ENCODE results near the gene RAB40B. TPM values are rescaled to one million over a fixed set of nuclear protein-coding genes. Genes with fewer than 3 reads are reported as not detected.

RAB40B gene
- total and polyA plus RNA-seq, 11 donors = 10.9 to 37.7 (median 21.9) TPM

- H3K9me3 ChIP-seq = no peaks in the 10 kb centered on the region
- H3K4me1 ChIP-seq = peaks cover 3 to 22% (median 16%) of the 10 kb centered on the region in 12 donors
- WGBS, 4 donors = 91 to 95% (median 93%) methylated on average over 18 to 19 of the region's 19 CpGs
- no peak overlapping the region for H3K27ac ChIP-seq
- intact Hi-C loops (cut with DNase I) = no loop called here
- H3K4me3 ChIP-seq = no peak overlapping the region
- no peaks in the 10 kb centered on the region for H3K27me3 ChIP-seq
- ATAC-seq (no peak), DNase-seq (no peak)
- TF ChIP-seq POLR2A (IDR thresholded peaks at IDR 0.05) (no peak), CTCF (IDR thresholded peaks at IDR 0.05) (no peak)
- H3K36me3 ChIP-seq = peaks cover 0 to 55% (median 40%) of the 10 kb centered on the region in 9 donors
Observed at GRCh38 chr17:82720204-82720603, 21.7 kb upstream of the RAB40B start.

- H3K27ac ChIP-seq = no peak overlapping the region
- ATAC-seq (no peak), DNase-seq (no peak)
- H3K4me1 ChIP-seq = peaks cover 3 to 22% (median 16%) of the 10 kb centered on the region in 12 donors
- peaks cover 0 to 51% (median 35%) of the 10 kb centered on the region in 9 donors for H3K36me3 ChIP-seq
- no peaks in the 10 kb centered on the region for H3K27me3 ChIP-seq
- TF ChIP-seq POLR2A (IDR thresholded peaks at IDR 0.05) (no peak), CTCF (IDR thresholded peaks at IDR 0.05) (no peak)
- 94 to 97% (median 96%) methylated on average over 18 of the region's 18 CpGs for WGBS, 4 donors
- no peak overlapping the region for H3K4me3 ChIP-seq
- H3K9me3 ChIP-seq = no peaks in the 10 kb centered on the region
- intact Hi-C loops (cut with DNase I) = loop anchor here in 2 of 10 donors (5.0 kb wide), 2 partner anchors 33 to 72 kb away; partner anchors contain the start of genes TBCD (in 1 of the 2) and WDR45B (in 1 of the 2)
Observed at GRCh38 chr17:82718986-82719685, 20.6 kb upstream of the RAB40B start.

- 0 to 1% (median 1%) methylated on average over 23 to 75 of the region's 75 CpGs for WGBS, 4 donors
- Histone ChIP-seq H3K27ac (peak within 1 kb of the TSS in 11 of 12 donors; percentile 42 to 81 (median 63)), H3K4me1 (peaks cover 3 to 22% (median 16%) of the 10 kb centered on the region in 12 donors), H3K4me3 (peak within 1 kb of the TSS; percentile 59 to 98 (median 94)), H3K36me3 (peaks cover 0 to 27% (median 21%) of the 10 kb centered on the region in 9 donors), H3K27me3 (no peaks in the 10 kb centered on the region), H3K9me3 (no peaks in the 10 kb centered on the region)
- DNase-seq = peak; percentile 90 to 97 (median 97)
- intact Hi-C loops (cut with DNase I) = loop anchor here in 3 of 10 donors (1.0 to 5.0 kb wide), 5 partner anchors 18 to 69 kb away; partner anchors contain the start of genes RAB40B (in 2 of the 3), WDR45B (in 2 of the 3) and TBCD (in 1 of the 3)
- no peak for TF ChIP-seq CTCF (IDR thresholded peaks at IDR 0.05)
- TF ChIP-seq POLR2A (IDR thresholded peaks at IDR 0.05) = no peak
- ATAC-seq = peak; percentile 94 to 99 (median 97)
Observed at GRCh38 chr17:82716203-82717010, 17.9 kb upstream of the RAB40B start, which contains the start of gene FN3KRP. Gene FN3KRP, plus strand, starts transcription at chr17:82716706. Its CDS starts 50 bp downstream, at chr17:82716756.

All from heart left ventricle (tissue), 16 donors.